Measurements from ENCODE around the gene MAP2K6. TPM values are rescaled to one million over a fixed set of nuclear protein-coding genes. Genes with fewer than 3 reads are reported as not detected.

The MAP2K6 gene
- total and polyA plus RNA-seq, 10 of the 15 experiments (the other 5 are each of a cell fraction or from before 2014, with no cell fraction given), result 15.6 to 70.3 (median 22.9) TPM

DNA sequence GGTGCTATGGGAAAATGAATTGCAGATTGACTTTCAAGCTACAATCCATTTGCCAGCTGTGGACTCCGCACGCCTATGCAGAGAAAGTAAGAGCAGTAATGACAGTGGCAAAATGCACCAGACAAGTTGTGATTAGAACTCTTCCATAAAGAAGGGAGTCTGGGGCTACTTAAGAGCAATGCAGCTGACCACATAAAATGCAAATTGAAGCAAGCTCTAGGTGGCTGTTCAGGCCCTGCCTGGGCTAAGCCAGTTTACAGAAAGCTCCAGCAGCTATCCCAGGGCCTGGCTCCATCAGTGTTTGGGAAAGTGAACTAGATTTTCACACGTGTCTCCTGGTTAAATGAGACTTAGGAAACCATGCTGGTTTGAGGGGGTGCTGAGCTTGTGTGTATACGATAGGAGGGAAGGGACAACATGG, 2.2 kb upstream of the MAP2K6 start (continued):
- TF ChIP-seq, protein P1, sequence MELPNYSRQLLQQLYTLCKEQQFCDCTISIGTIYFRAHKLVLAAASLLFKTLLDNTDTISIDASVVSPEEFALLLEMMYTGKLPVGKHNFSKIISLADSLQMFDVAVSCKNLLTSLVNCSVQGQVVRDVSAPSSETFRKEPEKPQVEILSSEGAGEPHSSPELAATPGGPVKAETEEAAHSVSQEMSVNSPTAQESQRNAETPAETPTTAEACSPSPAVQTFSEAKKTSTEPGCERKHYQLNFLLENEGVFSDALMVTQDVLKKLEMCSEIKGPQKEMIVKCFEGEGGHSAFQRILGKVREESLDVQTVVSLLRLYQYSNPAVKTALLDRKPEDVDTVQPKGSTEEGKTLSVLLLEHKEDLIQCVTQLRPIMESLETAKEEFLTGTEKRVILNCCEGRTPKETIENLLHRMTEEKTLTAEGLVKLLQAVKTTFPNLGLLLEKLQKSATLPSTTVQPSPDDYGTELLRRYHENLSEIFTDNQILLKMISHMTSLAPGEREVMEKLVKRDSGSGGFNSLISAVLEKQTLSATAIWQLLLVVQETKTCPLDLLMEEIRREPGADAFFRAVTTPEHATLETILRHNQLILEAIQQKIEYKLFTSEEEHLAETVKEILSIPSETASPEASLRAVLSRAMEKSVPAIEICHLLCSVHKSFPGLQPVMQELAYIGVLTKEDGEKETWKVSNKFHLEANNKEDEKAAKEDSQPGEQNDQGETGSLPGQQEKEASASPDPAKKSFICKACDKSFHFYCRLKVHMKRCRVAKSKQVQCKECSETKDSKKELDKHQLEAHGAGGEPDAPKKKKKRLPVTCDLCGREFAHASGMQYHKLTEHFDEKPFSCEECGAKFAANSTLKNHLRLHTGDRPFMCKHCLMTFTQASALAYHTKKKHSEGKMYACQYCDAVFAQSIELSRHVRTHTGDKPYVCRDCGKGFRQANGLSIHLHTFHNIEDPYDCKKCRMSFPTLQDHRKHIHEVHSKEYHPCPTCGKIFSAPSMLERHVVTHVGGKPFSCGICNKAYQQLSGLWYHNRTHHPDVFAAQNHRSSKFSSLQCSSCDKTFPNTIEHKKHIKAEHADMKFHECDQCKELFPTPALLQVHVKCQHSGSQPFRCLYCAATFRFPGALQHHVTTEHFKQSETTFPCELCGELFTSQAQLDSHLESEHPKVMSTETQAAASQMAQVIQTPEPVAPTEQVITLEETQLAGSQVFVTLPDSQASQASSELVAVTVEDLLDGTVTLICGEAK (IDR thresholded peaks at IDR 0.05; ENCODE audit: borderline replicate concordance), result no peak
- TF ChIP-seq ASH2L (IDR thresholded peaks at IDR 0.05; ENCODE audit: borderline replicate concordance, low read depth) (no peak), TCF12 (IDR thresholded peaks at IDR 0.05; ENCODE audit: low read depth, low read length) (no peak), SUZ12 (IDR thresholded peaks at IDR 0.05; ENCODE audit: unreplicated experiment) (no peak)
- TF ChIP-seq, protein P2, sequence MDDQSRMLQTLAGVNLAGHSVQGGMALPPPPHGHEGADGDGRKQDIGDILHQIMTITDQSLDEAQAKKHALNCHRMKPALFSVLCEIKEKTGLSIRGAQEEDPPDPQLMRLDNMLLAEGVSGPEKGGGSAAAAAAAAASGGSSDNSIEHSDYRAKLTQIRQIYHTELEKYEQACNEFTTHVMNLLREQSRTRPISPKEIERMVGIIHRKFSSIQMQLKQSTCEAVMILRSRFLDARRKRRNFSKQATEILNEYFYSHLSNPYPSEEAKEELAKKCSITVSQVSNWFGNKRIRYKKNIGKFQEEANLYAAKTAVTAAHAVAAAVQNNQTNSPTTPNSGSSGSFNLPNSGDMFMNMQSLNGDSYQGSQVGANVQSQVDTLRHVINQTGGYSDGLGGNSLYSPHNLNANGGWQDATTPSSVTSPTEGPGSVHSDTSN (IDR thresholded peaks at IDR 0.05; ENCODE audit: insufficient replicate concordance, low read depth, low read length), result no peak

DNA sequence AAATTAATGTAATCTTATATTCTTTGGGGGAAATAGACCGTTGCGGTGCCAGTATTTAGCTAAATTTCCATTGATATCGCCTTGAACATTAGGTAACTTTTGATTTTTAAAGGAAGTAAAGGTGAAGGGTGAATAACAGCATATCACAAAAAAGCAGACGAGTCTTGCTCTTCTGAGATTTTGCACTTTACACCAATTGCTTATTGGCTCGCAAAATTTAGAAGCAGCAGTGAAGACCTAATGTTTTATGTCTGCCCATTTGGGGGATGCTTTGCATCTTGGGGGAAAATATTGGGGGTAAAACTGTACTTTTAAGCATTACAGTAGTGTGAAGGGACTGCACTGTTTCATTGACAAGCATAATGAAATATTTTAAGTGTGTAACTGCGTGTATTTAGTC, 934 bp downstream of the MAP2K6 start:
- ATAC-seq, result no peak; the same call in 2 of the 3 replicates
- no TSS peak for BruUV-seq (replicated peaks)
- TF ChIP-seq KLF5 (IDR thresholded peaks at IDR 0.05; ENCODE audit: partially characterized antibody), result no peak
- TF ChIP-seq MTA2 (IDR thresholded peaks at IDR 0.05; ENCODE audit: low read depth), result no peak
- TF ChIP-seq ZZZ3 (IDR thresholded peaks at IDR 0.05; ENCODE audit: control insufficient read depth, insufficient read length, low read depth), result no peak
- no peak for TF ChIP-seq NFXL1 (IDR thresholded peaks at IDR 0.05; ENCODE audit: borderline replicate concordance)
- TF ChIP-seq JUND (IDR thresholded peaks at IDR 0.05; ENCODE audit: low read depth, low read length), result no peak
- no peak for TF ChIP-seq SMC3 (IDR thresholded peaks at IDR 0.05; ENCODE audit: borderline replicate concordance, low read length)
- TF ChIP-seq NFYA (IDR thresholded peaks at IDR 0.05; ENCODE audit: borderline replicate concordance, low read depth, low read length), result no peak
- TF ChIP-seq, protein P3, sequence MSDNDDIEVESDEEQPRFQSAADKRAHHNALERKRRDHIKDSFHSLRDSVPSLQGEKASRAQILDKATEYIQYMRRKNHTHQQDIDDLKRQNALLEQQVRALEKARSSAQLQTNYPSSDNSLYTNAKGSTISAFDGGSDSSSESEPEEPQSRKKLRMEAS (IDR thresholded peaks at IDR 0.05; ENCODE audit: low read depth, low read length), result no peak
- TF ChIP-seq, protein P4, sequence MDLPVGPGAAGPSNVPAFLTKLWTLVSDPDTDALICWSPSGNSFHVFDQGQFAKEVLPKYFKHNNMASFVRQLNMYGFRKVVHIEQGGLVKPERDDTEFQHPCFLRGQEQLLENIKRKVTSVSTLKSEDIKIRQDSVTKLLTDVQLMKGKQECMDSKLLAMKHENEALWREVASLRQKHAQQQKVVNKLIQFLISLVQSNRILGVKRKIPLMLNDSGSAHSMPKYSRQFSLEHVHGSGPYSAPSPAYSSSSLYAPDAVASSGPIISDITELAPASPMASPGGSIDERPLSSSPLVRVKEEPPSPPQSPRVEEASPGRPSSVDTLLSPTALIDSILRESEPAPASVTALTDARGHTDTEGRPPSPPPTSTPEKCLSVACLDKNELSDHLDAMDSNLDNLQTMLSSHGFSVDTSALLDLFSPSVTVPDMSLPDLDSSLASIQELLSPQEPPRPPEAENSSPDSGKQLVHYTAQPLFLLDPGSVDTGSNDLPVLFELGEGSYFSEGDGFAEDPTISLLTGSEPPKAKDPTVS (IDR thresholded peaks at IDR 0.05; ENCODE audit: low read depth, low read length), result no peak

More for the DNA sequence above, 934 bp downstream of the MAP2K6 start:
- FAIRE-seq (no peak), DNase-seq (ENCODE audit: low read depth, low spot score) (no peak)
- ChIA-PET RAD21 (ENCODE audit: unreplicated experiment) (interaction anchor here (0.9 to 2.1 kb wide), 7 partner anchors 12 to 794 kb away, joined by 3 to 8 read pairs (median 3); no protein-coding TSS in a partner anchor), POLR2A (interaction anchor here (1.3 to 1.8 kb wide), 3 partner anchors 89 to 103 kb away, joined by 3 to 8 read pairs (median 4); partner anchors contain the start of gene ABCA5), CTCF (interaction anchor here (0.9 to 2.0 kb wide), 6 partner anchors 17 to 109 kb away, joined by 3 to 18 read pairs (median 4); no protein-coding TSS in a partner anchor), SMC1A (ENCODE audit: uncharacterized antibody, unreplicated experiment) (interaction anchor here (0.8 to 2.1 kb wide), 12 partner anchors 12 to 135 kb away, joined by 3 to 13 read pairs (median 5); partner anchors contain the start of gene ABCA5)
- Histone ChIP-seq H3K79me2 (ENCODE audit: control insufficient read depth, insufficient read depth, low read length) (peaks cover 11% of the 10 kb centered on the region), H3K9ac (ENCODE audit: control insufficient read depth, insufficient read depth, low read length) (peak overlapping the region; percentile 53), H3K4me1 (ENCODE audit: control insufficient read depth, insufficient read depth, low read length) (no peaks in the 10 kb centered on the region), H3K27ac (ENCODE audit: control insufficient read depth, insufficient read depth) (peak overlapping the region; percentile 45), H3K4me2 (ENCODE audit: control insufficient read depth, insufficient read depth) (peak overlapping the region; percentile 82), H3K9me3 (replicated peaks; ENCODE audit: control insufficient read depth, insufficient read depth, low read length) (no peaks in the 10 kb centered on the region), H2AFZ (ENCODE audit: control insufficient read depth, low read depth, low read length) (peak overlapping the region; percentile 20), H3K27me3 (replicated peaks in 1 of 2; ENCODE audit: control insufficient read depth in 2 of 2, insufficient read depth in 2 of 2, low read length in 1 of 2) (no peaks in the 10 kb centered on the region), H4K20me1 (ENCODE audit: control insufficient read depth, insufficient read depth) (no peaks in the 10 kb centered on the region), H3K4me3 (peak overlapping the region; percentile 69), H3K36me3 (ENCODE audit: control insufficient read depth in 2 of 2, insufficient read depth in 2 of 2, low read length in 1 of 2) (no peaks in the 10 kb centered on the region)
- intact Hi-C loops (cut with micrococcal nuclease; ENCODE audit: unreplicated experiment) (loop anchor here (2.0 kb wide), 1 partner anchor 101 kb away; no protein-coding TSS in a partner anchor), in situ Hi-C loops (cut with MboI) (no loop called here)
- WGBS (ENCODE audit: insufficient coverage, insufficient replicate concordance, low lambda C conversion rate, missing lambda C conversion rate), result 1% methylated on average over 6 of the region's 6 CpGs
